UCSD-AML1 (cell line): ENCODE results near the gene TENM4.
"Not testable (repeated sequence)": the region's sequence is repeated elsewhere in the genome, so short reads cannot be mapped to it uniquely, and the experiment has no call there.

Source experiments
- DNase-seq: peaks from one replicate; lab custom pipeline; 2025; ENCODE audit not compliant: unreplicated experiment; lab: John Stamatoyannopoulos, UW

TENM4 gene

GRCh38 chr11:78830277-78830819, 610.5 kb downstream of the TENM4 start:
- no peak for DNase-seq

- no peak for DNase-seq
Observed at GRCh38 chr11:78829146-78829545, 611.7 kb downstream of the TENM4 start.

GRCh38 chr11:78828676-78829075, 612.2 kb downstream of the TENM4 start:
- no peak for DNase-seq

GRCh38 chr11:78827291-78827690, 613.5 kb downstream of the TENM4 start:
- not testable (repeated sequence) for DNase-seq

GRCh38 chr11:78825591-78826020, 615.2 kb downstream of the TENM4 start:
- no peak for DNase-seq

GRCh38 chr11:78823588-78823987, 617.2 kb downstream of the TENM4 start:
- DNase-seq, result no peak

GRCh38 chr11:78822931-78823423, 617.9 kb downstream of the TENM4 start:
- no peak for DNase-seq

GRCh38 chr11:78821371-78822306, 619.2 kb downstream of the TENM4 start:
- no peak for DNase-seq

GRCh38 chr11:78820741-78821140, 620.1 kb downstream of the TENM4 start:
- DNase-seq, result no peak

GRCh38 chr11:78818201-78818600, 622.6 kb downstream of the TENM4 start:
- no peak for DNase-seq

GRCh38 chr11:78815831-78816230, 625.0 kb downstream of the TENM4 start:
- no peak for DNase-seq

GRCh38 chr11:78812513-78813293, 628.1 kb downstream of the TENM4 start:
- no peak for DNase-seq

GRCh38 chr11:78810559-78811009, 630.2 kb downstream of the TENM4 start:
- DNase-seq, result no peak

GRCh38 chr11:78809931-78810541, 630.8 kb downstream of the TENM4 start:
- DNase-seq, result no peak

- no peak for DNase-seq
Observed at GRCh38 chr11:78808923-78809322, 631.9 kb downstream of the TENM4 start.

- no peak for DNase-seq
Observed at GRCh38 chr11:78807351-78807750, 633.5 kb downstream of the TENM4 start.

GRCh38 chr11:78806214-78807004, 634.4 kb downstream of the TENM4 start:
- DNase-seq, result no peak

- DNase-seq, result no peak
Observed at GRCh38 chr11:78804991-78805390, 635.8 kb downstream of the TENM4 start.

GRCh38 chr11:78803995-78804394, 636.8 kb downstream of the TENM4 start:
- DNase-seq, result no peak
